HEK293 (cell line): ENCODE results near the gene AFG3L2.

Experiments
- CTCF ChIA-PET: fragments of 350-600 bp; formaldehyde crosslinking; extraction: SDS; loops from one replicate; lab custom pipeline; 2021; ENCODE audit warnings: antibody characterized with exemption; lab: Yijun Ruan, JAX
- POLR2A ChIA-PET: fragments of 300-600 bp; formaldehyde crosslinking; extraction: SDS; loops from one replicate; lab custom pipeline; 2020; ENCODE audit warnings: antibody characterized with exemption, inconsistent platforms; lab: Yijun Ruan, JAX
- H3K27ac ChIP-seq: fragments of 200-500 bp; sonication (Bioruptor generic); 2 replicates; pipeline ENCODE4 v1.5.1; 2014; ENCODE audit warnings: low read depth, low read length, control low read depth, inconsistent platforms; ENCODE audit errors: extremely low read depth
- H3K36me3 ChIP-seq, 2 experiments: fragments of 200-500 bp in 1 of 2; sonication (Bioruptor generic) in 1 of 2; 1 replicate in 1 of 2; 2 replicates in 1 of 2; pipeline ENCODE4 v1.5.1; 2014 to 2017; ENCODE audit warnings: inconsistent platforms in 2 of 2, low read length in 2 of 2; ENCODE audit not compliant: control insufficient read depth in 2 of 2, insufficient read depth in 1 of 2
- H3K4me1 ChIP-seq: fragments of 200-500 bp; sonication (Bioruptor generic); 2 replicates; pipeline ENCODE4 v1.5.1; 2014; ENCODE audit warnings: mild to moderate bottlenecking, low read length, inconsistent platforms; ENCODE audit not compliant: control insufficient read depth, insufficient read depth
- H3K4me3 ChIP-seq: 2 replicates; pipeline ENCODE4 v1.5.1; 2011; ENCODE audit warnings: low read depth, mild to moderate bottlenecking, control low read depth, low read length, moderate library complexity
- H3K9me3 ChIP-seq: fragments of 200-500 bp; sonication (Bioruptor generic); 2 replicates; pipeline ENCODE4 v1.5.1; 2014; ENCODE audit warnings: low read depth, low read length, inconsistent platforms; ENCODE audit not compliant: control insufficient read depth, insufficient read depth
- AEBP2 ChIP-seq: fragments of 450-650 bp; formaldehyde crosslinking; IDR thresholded peaks from 2 replicates; pipeline ENCODE4 v1.5.1; 2016; ENCODE audit warnings: missing biosample characterization, missing genetic modification characterization, borderline replicate concordance
- FEZF1 ChIP-seq: fragments of 450-650 bp; formaldehyde crosslinking; IDR thresholded peaks from 2 replicates; pipeline ENCODE4 v1.5.1; 2016; ENCODE audit warnings: missing biosample characterization, missing genetic modification characterization
- TRIM28 ChIP-seq: IDR thresholded peaks from 2 replicates; pipeline ENCODE4 v1.6.1; 2011; ENCODE audit warnings: low read length, control low read depth, borderline replicate concordance
- WT1 ChIP-seq: fragments of 450-650 bp; formaldehyde crosslinking; IDR thresholded peaks from 2 replicates; pipeline ENCODE4 v1.5.1; 2016; ENCODE audit warnings: missing biosample characterization, missing genetic modification characterization
- YY1 ChIP-seq: fragments of 450-650 bp; formaldehyde crosslinking; IDR thresholded peaks from 2 replicates; pipeline ENCODE4 v1.5.1; 2018; ENCODE audit warnings: missing biosample characterization, missing genetic modification characterization
- YY2 ChIP-seq: fragments of 450-650 bp; formaldehyde crosslinking; IDR thresholded peaks from 2 replicates; pipeline ENCODE4 v1.5.1; 2016; ENCODE audit warnings: missing biosample characterization, missing genetic modification characterization
- ZFP3 ChIP-seq: fragments of 450-650 bp; formaldehyde crosslinking; IDR thresholded peaks from 2 replicates; pipeline ENCODE4 v1.5.1; 2016; ENCODE audit warnings: low read depth, missing biosample characterization, missing genetic modification characterization
- ZNF157 ChIP-seq: fragments of 450-650 bp; formaldehyde crosslinking; IDR thresholded peaks from 2 replicates; pipeline ENCODE4 v1.5.1; 2016; ENCODE audit warnings: missing biosample characterization, missing genetic modification characterization
- ZNF18 ChIP-seq: fragments of 450-650 bp; formaldehyde crosslinking; IDR thresholded peaks from 2 replicates; pipeline ENCODE4 v1.5.1; 2016; ENCODE audit warnings: missing biosample characterization, missing genetic modification characterization
- ZNF184 ChIP-seq: fragments of 450-650 bp; IDR thresholded peaks from 2 replicates; pipeline ENCODE4 v1.5.1; 2018; ENCODE audit warnings: missing biosample characterization, mild to moderate bottlenecking, missing genetic modification characterization
- ZNF211 ChIP-seq: fragments of 450-650 bp; formaldehyde crosslinking; IDR thresholded peaks from 2 replicates; pipeline ENCODE4 v1.5.1; 2016; ENCODE audit warnings: low read depth, missing biosample characterization, missing genetic modification characterization
- ZNF341 ChIP-seq: fragments of 450-650 bp; formaldehyde crosslinking; IDR thresholded peaks from 2 replicates; pipeline ENCODE4; 2016; ENCODE audit warnings: low read depth, missing biosample characterization, missing genetic modification characterization
- ZNF416 ChIP-seq: fragments of 450-650 bp; formaldehyde crosslinking; IDR thresholded peaks from 2 replicates; pipeline ENCODE4 v1.5.1; 2016; ENCODE audit warnings: missing biosample characterization, missing genetic modification characterization
- ZNF548 ChIP-seq: fragments of 450-650 bp; formaldehyde crosslinking; IDR thresholded peaks from 2 replicates; pipeline ENCODE4 v1.5.1; 2016; ENCODE audit warnings: missing biosample characterization, missing genetic modification characterization
- ZNF558 ChIP-seq: fragments of 450-650 bp; formaldehyde crosslinking; IDR thresholded peaks from 2 replicates; pipeline ENCODE4 v1.5.1; 2016; ENCODE audit warnings: missing biosample characterization, missing genetic modification characterization
- ZNF561 ChIP-seq: fragments of 450-650 bp; IDR thresholded peaks from 2 replicates; pipeline ENCODE4 v1.5.1; 2018; ENCODE audit warnings: missing biosample characterization, missing genetic modification characterization, borderline replicate concordance
- ZNF639 ChIP-seq: fragments of 450-650 bp; formaldehyde crosslinking; IDR thresholded peaks from 2 replicates; pipeline ENCODE4 v1.5.1; 2016; ENCODE audit warnings: missing biosample characterization, missing genetic modification characterization
- ZNF677 ChIP-seq: fragments of 450-650 bp; IDR thresholded peaks from 2 replicates; pipeline ENCODE4 v1.5.0; 2018; ENCODE audit warnings: missing biosample characterization, mild to moderate bottlenecking, missing genetic modification characterization, moderate library complexity
- ZNF701 ChIP-seq: fragments of 450-650 bp; formaldehyde crosslinking; IDR thresholded peaks from 2 replicates; pipeline ENCODE4 v1.5.1; 2016; ENCODE audit warnings: missing biosample characterization, missing genetic modification characterization
- ZNF785 ChIP-seq: fragments of 450-650 bp; formaldehyde crosslinking; IDR thresholded peaks from 2 replicates; pipeline ENCODE4 v1.5.1; 2016; ENCODE audit warnings: missing biosample characterization, missing genetic modification characterization

The AFG3L2 gene

GRCh38 chr18:12342661-12343060, 34.4 kb downstream of the AFG3L2 start:
- peaks cover 44 to 76% of the 10 kb centered on the region in 2 experiments for H3K36me3 ChIP-seq
- POLR2A ChIA-PET, result no interaction called here
- H3K4me1 ChIP-seq, result no peaks in the 10 kb centered on the region

GRCh38 chr18:12340945-12341660, 35.9 kb downstream of the AFG3L2 start:
- Histone ChIP-seq H3K36me3 (peaks cover 30 to 78% of the 10 kb centered on the region in 2 experiments), H3K4me3 (no peak overlapping the region), H3K4me1 (peaks cover 12% of the 10 kb centered on the region; the same call in 1 of the 2 replicates), H3K9me3 (no peaks in the 10 kb centered on the region), H3K27ac (no peak overlapping the region)
- no peak for TF ChIP-seq ZNF341 (tag by site-specific recombination)
- no peak for TF ChIP-seq ZNF157 (tag by site-specific recombination)
- no peak for TF ChIP-seq ZNF701
- no peak for TF ChIP-seq WT1 (tag by site-specific recombination)
- TF ChIP-seq ZNF677, result no peak
- no peak for TF ChIP-seq ZNF558
- no peak for TF ChIP-seq TRIM28
- TF ChIP-seq FEZF1, result no peak
- no peak for TF ChIP-seq ZNF561 (tag by site-specific recombination)
- TF ChIP-seq YY2 (tag by site-specific recombination), result no peak
- no peak for TF ChIP-seq ZNF639
- TF ChIP-seq ZNF211 (tag by site-specific recombination), result no peak
- TF ChIP-seq ZNF785 (tag by site-specific recombination), result no peak
- ChIA-PET POLR2A (interaction anchor here (0.7 to 0.8 kb wide), 2 partner anchors 31 to 33 kb away, joined by 3 read pairs; no protein-coding TSS in a partner anchor), CTCF (interaction anchor here (1.0 kb wide), 1 partner anchor 13 kb away, joined by 3 read pairs; no protein-coding TSS in a partner anchor)

More at GRCh38 chr18:12342661-12343060, 34.4 kb downstream of the AFG3L2 start:
- no peak for TF ChIP-seq ZNF548 (tag by site-specific recombination)
- TF ChIP-seq ZFP3 (tag by site-specific recombination), result no peak
- no peak for TF ChIP-seq ZNF184 (tag by site-specific recombination)
- no peak for TF ChIP-seq ZNF18 (tag by site-specific recombination)
- no peak for TF ChIP-seq AEBP2
- no peak for TF ChIP-seq YY1 (tag by site-specific recombination)
- TF ChIP-seq ZNF416, result no peak
- TF ChIP-seq, all 188 proteins: peak for 0
- Histone ChIP-seq H3K27ac (no peak overlapping the region), H3K9me3 (no peaks in the 10 kb centered on the region), H3K4me3 (no peak overlapping the region)
- CTCF ChIA-PET, result no interaction called here
